ENCODE measurements around the gene SFMBT2.
A peak's percentile ranks its signal among the peaks of the same experiment; 100 is the strongest.

SFMBT2 gene

DNA sequence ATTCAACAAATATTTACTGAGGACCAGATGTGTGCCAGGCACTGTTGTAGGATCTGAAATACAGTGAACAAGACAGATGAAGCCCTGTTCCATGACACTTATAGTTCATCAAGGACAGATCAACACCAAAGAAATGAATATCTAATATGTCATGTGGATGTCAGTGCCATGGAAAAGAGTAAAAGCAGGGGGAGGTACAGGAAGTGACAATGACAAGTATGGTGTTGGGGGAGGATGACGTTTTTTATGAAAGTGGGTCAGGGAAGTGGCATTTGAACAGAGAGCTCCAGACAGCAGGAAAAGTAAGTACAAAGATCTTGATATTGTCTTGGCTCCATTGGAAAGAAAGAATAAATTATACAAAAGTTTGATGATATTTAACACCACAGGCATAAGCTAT lies 7.0 kb upstream of the SFMBT2 start:
- in situ Hi-C loops (cut with HindIII; ENCODE audit: low pct_unique_long_range_greater_than_20kb, low sequenced_read_pairs) = no loop called here
- TF ChIP-seq JUND (IDR thresholded peaks at IDR 0.05; ENCODE audit: low read depth) = no peak
- no peak for DNase-seq (ENCODE audit: low read depth in 1 of 2, low spot score in 1 of 2)

DNA sequence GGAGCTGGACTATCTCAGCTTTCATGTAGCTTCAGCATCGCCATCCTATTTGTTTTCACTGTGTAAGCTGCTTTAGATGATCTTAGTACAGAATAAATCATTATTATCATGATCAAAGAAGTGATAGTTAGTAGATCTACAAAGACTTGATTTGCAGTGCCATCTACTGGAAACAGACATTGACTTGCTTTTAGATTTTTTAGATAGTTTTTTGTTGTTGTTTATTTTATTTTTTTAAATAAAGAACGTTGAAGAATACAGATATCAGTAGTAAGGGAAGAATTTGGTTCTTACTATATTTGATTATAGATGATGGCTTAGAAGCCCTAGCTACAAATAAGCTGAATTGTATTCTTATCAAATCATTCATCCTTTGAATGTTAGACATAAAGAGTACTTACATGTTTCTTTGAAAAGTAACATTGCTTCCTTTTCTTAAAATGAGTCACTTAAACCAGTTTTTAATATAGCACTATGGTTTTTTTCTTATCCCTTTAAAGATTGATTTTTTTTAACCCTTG lies 6.3 kb upstream of the SFMBT2 start:
- peak in 1 of 2 experiments; percentile 60 for DNase-seq (ENCODE audit: low read depth in 1 of 2, low spot score in 1 of 2)
- in situ Hi-C loops (cut with HindIII; ENCODE audit: low pct_unique_long_range_greater_than_20kb, low sequenced_read_pairs) = no loop called here

DNA sequence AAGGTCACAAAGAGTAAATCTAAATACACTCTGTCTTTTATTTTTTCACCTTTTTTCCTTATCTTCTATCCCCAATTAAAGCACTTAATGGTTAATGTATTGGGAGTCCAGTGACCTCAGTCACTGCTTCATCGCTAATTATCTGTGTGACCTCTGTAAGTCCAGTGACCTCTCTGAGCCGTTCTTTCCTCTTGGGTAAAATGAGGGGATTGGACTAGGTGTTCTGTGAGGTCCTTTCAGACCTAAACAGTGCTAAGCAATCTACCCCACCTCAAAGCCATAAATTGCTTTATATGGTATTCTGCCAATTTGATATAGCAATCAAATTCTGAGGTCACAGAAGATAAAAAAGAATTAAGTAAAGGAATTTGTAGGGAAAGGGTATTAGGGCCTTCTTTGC lies 3.9 kb upstream of the SFMBT2 start:
- in situ Hi-C loops (cut with HindIII; ENCODE audit: low pct_unique_long_range_greater_than_20kb, low sequenced_read_pairs) = no loop called here
- no peak for TF ChIP-seq JUND (IDR thresholded peaks at IDR 0.05; ENCODE audit: low read depth)
- no peak for DNase-seq (ENCODE audit: low read depth in 1 of 2, low spot score in 1 of 2)

More for the DNA sequence above, 6.3 kb upstream of the SFMBT2 start:
- TF ChIP-seq JUND (IDR thresholded peaks at IDR 0.05; ENCODE audit: low read depth) = no peak

DNA sequence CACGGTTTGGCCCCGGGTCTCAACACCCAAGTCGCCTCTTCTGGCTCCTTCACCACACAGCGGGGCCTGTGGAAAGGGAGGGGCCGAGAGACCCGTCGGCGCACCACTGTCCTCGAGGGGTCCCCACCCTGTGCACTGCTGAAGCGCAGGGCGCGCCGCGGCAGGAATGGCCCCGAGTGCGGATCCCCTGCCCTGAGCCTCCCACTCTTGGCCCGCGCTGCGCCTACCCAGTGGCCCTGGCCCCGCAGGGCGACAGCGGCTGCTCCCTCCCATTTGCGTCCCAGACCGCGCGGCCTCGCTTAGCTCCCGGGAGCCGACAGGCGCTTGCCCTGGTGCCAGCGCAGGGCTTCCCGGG lies 2.1 kb upstream of the SFMBT2 start:
- in situ Hi-C loops (cut with HindIII; ENCODE audit: low pct_unique_long_range_greater_than_20kb, low sequenced_read_pairs) = no loop called here
- TF ChIP-seq JUND (IDR thresholded peaks at IDR 0.05; ENCODE audit: low read depth) = no peak

DNA sequence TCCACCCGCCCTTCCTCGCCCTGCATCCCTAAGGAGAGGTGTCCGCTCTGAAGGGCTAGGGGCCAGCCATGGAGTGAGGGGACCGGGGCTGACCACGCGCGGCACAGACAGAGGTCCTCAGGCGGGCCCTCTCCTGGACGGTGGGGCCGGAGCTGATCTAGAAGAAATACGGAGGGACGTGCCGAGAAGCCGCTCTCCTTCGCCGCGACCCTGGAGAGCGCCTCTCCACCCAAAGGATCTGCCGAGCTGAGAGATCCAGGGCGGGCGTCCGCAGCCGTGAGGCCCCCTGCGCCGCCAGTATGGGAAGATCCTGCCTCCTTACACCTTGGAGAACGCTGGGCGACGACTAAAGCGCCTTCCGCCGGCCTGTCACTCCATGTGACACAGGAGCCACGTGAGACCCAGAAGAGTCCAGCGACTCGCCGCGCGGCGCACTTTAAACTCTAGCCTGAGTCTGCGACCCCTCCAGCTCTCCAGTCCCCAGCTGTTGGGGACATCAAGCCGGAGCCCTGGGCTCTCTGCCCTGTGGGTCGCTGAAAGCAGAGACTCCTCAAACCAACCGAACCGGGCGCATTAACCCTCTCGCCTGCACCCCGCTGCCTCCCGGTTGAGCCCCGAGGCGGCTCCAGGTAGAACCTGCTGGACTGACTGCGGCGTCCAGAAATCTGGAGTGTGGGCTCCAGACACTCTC lies 1.5 kb upstream of the SFMBT2 start:
- TF ChIP-seq JUND (IDR thresholded peaks at IDR 0.05; ENCODE audit: low read depth) = no peak
- in situ Hi-C loops (cut with HindIII; ENCODE audit: low pct_unique_long_range_greater_than_20kb, low sequenced_read_pairs) = no loop called here
- DNase-seq (ENCODE audit: low read depth in 1 of 2, low spot score in 1 of 2) = peak in 1 of 2 experiments; percentile 32

More for the DNA sequence above, 2.1 kb upstream of the SFMBT2 start:
- no peak for DNase-seq (ENCODE audit: low read depth in 1 of 2, low spot score in 1 of 2)

DNA sequence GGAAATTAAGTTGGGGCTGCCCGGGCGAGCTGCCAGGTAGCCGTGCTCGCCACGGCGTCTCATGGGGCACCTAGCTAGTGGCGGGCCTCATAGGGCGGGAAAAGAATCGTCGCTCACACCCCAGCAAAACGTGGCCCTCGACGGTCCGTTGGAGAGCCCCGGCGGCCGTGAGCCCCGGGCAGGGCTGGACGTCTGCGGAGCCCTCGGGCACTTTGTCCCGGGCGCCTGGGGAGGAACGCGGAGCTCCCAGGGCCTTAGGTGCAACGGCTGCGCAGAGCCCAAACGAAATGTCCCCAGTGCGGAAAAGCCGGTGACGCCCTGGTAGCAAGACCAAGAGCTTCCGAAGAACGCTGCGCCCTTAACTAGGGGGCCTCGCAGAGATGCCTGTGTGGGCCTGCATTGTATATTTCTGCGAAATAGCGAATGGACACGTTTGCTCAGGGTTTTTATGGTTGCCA lies 866 bp upstream of the SFMBT2 start:
- no peak for DNase-seq (ENCODE audit: low read depth in 1 of 2, low spot score in 1 of 2)
- TF ChIP-seq JUND (IDR thresholded peaks at IDR 0.05; ENCODE audit: low read depth) = no peak
- in situ Hi-C loops (cut with HindIII; ENCODE audit: low pct_unique_long_range_greater_than_20kb, low sequenced_read_pairs) = no loop called here

DNA sequence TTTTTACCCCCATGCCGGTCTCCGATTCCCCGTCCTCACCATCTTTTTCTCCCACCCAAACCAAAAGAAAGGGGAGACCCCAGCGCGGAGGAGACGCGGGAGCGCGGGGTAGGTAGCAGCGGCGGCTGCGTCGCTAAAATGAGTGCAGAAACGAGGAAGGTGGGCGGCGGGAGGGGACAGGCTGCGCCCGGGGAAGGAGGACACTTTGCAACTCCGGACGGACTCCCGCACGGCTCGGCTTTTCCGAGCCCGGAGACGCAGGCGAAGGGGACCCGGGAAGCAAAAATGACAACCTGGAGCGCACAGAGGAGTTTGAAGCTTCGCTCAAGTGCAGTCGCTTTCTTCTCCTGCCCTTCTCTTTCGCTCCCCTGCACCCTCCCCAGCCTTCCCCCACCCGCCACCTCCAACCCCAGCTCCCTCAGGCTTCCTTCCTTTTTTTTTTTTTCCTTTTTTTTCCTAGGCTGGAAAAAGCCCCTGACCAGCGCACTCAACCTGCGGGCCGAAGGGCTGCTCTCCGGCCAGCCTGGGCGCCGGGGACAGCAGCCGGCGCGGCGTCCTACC lies 453 bp downstream of the SFMBT2 start:
- TF ChIP-seq JUND (IDR thresholded peaks at IDR 0.05; ENCODE audit: low read depth) = no peak
- peak in 1 of 2 experiments; percentile 47 for DNase-seq (ENCODE audit: low read depth in 1 of 2, low spot score in 1 of 2)
- in situ Hi-C loops (cut with HindIII; ENCODE audit: low pct_unique_long_range_greater_than_20kb, low sequenced_read_pairs) = no loop called here

DNA sequence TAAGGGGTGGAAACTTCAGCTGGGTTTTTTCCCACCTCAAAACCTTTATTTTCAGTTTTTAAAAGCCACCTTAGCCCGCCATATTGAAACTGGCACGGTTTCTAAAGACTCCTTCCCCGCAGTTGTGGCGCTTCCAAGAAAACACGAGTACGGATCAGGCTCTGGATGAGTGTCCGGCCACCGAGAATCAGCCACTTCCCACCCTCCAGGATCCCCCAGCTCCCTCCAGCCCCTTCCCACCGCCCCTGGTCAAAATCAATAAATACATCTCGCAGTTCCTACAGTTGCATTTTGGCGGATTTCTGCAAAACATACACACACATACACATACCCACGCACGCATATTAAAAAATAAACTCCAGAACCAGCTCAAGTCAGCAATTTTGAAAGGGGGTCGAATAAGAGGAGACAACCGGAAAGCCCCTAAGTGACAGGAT lies 1.1 kb downstream of the SFMBT2 start:
- in situ Hi-C loops (cut with HindIII; ENCODE audit: low pct_unique_long_range_greater_than_20kb, low sequenced_read_pairs) = no loop called here
- TF ChIP-seq JUND (IDR thresholded peaks at IDR 0.05; ENCODE audit: low read depth) = no peak
- DNase-seq (ENCODE audit: low read depth in 1 of 2, low spot score in 1 of 2) = no peak

DNA sequence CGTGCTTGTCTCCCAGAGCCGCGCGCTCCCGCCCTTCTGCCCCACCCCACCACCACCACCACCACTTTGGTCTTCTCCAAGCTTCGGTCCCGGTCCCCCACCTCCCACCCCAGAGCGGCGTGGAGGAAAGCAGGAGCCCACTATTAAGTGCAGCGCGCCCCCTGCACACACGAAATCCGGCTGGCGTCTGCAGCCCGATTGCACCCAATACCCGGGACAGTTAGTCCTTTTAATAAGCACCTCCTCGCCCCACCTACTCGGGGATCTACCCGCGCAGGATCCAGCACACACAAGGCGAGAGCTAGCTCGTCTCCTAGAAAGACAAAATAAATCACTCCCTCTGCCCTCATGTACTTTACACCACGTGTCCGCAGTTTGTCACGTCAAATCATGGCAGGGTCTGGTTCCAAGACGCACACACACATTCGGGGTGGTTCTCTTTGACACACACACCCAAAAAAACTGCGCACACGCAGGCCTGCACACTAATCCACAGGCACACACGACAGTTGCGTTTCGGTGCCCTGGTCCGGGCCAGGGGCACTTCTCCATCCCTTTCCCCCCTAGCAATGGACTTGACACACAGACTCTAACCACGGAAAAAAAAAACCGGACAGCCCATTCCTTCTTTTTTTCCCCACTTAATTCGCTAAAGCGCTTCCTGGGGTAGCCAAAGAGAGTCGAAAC lies 1.6 kb downstream of the SFMBT2 start:
- DNase-seq (ENCODE audit: low read depth in 1 of 2, low spot score in 1 of 2) = peak; percentile 46
- in situ Hi-C loops (cut with HindIII; ENCODE audit: low pct_unique_long_range_greater_than_20kb, low sequenced_read_pairs) = no loop called here
- TF ChIP-seq JUND (IDR thresholded peaks at IDR 0.05; ENCODE audit: low read depth) = no peak

DNA sequence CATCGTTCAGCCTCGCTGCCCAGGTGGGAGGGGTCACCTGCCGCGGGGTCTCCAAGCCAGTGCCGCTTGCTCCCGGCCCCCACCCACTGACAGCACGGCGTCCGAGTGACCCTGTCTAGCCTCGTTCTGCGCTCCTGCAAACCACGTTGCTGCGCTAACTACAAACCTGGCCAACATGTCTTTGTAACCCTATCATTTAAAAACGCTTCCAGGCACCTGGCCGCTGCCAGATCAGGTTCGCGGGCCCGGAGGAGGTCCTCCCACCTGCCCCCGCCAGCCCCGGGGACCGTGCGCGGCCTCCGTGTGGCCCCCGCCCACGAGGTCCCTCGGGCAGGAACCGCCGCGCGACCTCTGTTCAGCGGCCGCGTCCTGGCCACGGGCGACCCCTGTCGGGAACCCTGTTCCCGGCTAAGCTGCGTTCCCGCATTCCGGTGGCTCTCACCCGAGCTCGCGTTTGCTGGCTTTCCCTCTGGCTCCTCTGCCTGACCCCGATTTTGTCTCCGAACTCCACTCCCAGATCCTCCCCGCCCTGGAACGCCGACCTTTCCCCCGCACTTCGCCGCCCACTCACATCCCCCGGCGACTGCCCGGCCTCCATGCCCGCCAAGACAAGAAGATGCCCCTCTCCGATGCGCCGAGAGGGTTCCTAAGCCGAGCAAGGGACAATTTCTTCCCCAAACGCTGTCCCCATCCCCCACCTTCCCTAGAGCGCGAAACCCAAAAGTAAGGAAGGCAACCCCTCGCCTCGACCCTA lies 2.4 kb downstream of the SFMBT2 start:
- peak; percentile 70 to 89 for DNase-seq (ENCODE audit: low read depth in 1 of 2, low spot score in 1 of 2)
- TF ChIP-seq JUND (IDR thresholded peaks at IDR 0.05; ENCODE audit: low read depth) = no peak
- in situ Hi-C loops (cut with HindIII; ENCODE audit: low pct_unique_long_range_greater_than_20kb, low sequenced_read_pairs) = no loop called here

DNA sequence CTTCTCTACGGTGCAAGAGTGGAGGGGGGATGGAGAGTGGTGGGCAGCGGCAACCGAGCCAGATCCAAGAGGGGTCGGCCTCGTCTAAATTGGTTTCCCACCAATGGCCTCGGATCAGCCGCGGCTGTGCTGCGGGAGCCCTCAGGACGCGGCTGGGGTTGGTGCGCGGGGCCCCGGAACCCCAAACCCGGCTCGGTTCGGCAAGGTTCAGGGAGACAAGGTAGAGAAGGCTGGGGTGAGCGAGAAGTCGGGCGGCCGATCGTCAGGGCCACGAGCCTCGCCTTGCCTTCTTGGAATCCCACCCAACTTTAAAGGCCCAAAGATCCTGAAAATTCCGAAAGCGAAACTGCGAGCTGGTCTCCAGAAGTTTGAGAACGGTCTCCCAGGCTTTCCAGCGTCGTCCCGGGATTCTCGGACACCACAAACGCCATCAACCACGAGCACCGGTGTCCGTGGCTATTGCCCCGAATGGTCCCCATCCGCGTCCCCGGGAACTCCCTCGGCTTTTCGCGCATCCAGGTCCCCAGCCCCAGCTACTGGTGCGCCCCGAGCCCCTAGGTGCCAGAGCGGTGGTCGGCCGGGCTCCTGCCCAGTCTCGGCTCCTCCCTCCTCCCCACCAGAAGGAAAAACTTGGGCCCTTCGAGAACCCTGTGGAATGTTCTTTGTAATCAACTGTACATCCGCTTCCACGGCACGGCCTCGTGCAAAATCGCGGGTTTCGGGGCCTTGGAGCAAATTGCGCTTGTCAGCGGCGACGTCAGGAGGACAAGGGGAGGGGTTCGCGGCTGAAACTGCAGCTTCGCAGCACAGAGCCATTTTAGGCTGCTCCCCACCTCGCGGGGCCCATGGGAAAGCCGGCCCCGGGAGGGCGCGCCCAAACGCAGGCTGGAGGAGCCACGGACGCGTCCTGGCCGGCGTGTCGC lies 3.2 kb downstream of the SFMBT2 start:
- in situ Hi-C loops (cut with HindIII; ENCODE audit: low pct_unique_long_range_greater_than_20kb, low sequenced_read_pairs) = no loop called here
- TF ChIP-seq JUND (IDR thresholded peaks at IDR 0.05; ENCODE audit: low read depth) = no peak
- DNase-seq (ENCODE audit: low read depth in 1 of 2, low spot score in 1 of 2) = no peak
